Mesenteric fat pad (tissue), 1 donor: ENCODE data around the gene FAM53A. TPM values are rescaled to one million over a fixed set of nuclear protein-coding genes. Genes with fewer than 3 reads are reported as not detected.
"Not testable (repeated sequence)": the region's sequence is repeated elsewhere in the genome, so short reads cannot be mapped to it uniquely, and the experiment has no call there.

Experiments
- DNase-seq: peaks from one replicate; pipeline ENCODE4 v3.0.0-alpha.2; 2020; ENCODE audit warnings: low spot score
- total RNA-seq: library from RNA; stranded (reverse); fragmentation: NEBNext Ultra II Directional; extraction: Animal tissue kit (Norgen Biotek cat#: 25700); gene quantifications from one replicate; pipeline ENCODE4 v1.2.1, GENCODE V29; 2021
- donor health status: DM: yes; HTN: yes; CAD: no.

The FAM53A gene
- total RNA-seq, 1 donor from 2014 or later, result 2.9 TPM

- DNase-seq, result no peak
Observed at GRCh38 chr4:1608196-1608820, 75.8 kb downstream of the FAM53A start.

- not testable (repeated sequence) for DNase-seq
Observed at GRCh38 chr4:1607436-1608195, 76.5 kb downstream of the FAM53A start.

- no peak for DNase-seq
Observed at GRCh38 chr4:1604706-1605205, 79.4 kb downstream of the FAM53A start.

- no peak for DNase-seq
Observed at GRCh38 chr4:1604181-1604705, 79.9 kb downstream of the FAM53A start.

GRCh38 chr4:1603413-1604135 lies 80.5 kb downstream of the FAM53A start:
- DNase-seq, result no peak

- no peak for DNase-seq
Observed at GRCh38 chr4:1602655-1603412, 81.3 kb downstream of the FAM53A start.

- no peak for DNase-seq
Observed at GRCh38 chr4:1601852-1602654, 82.1 kb downstream of the FAM53A start.

- DNase-seq, result no peak
Observed at GRCh38 chr4:1601533-1601835, 82.6 kb downstream of the FAM53A start.

- DNase-seq, result no peak
Observed at GRCh38 chr4:1600811-1601532, 83.1 kb downstream of the FAM53A start.

GRCh38 chr4:1600211-1600780 lies 83.8 kb downstream of the FAM53A start:
- DNase-seq, result no peak

GRCh38 chr4:1599491-1600210 lies 84.5 kb downstream of the FAM53A start:
- DNase-seq, result no peak

- no peak for DNase-seq
Observed at GRCh38 chr4:1599026-1599481, 85.1 kb downstream of the FAM53A start.

GRCh38 chr4:1598206-1599025 lies 85.7 kb downstream of the FAM53A start:
- no peak for DNase-seq

- no peak for DNase-seq
Observed at GRCh38 chr4:1597021-1597931, 86.8 kb downstream of the FAM53A start.

- DNase-seq, result no peak
Observed at GRCh38 chr4:1596393-1596792, 87.7 kb downstream of the FAM53A start.

GRCh38 chr4:1595789-1596325 lies 88.3 kb downstream of the FAM53A start:
- DNase-seq, result no peak
